ENCODE data around the gene SP9.
A peak's percentile ranks its signal among the peaks of the same experiment; 100 is the strongest.

Gene SP9

GRCh38 chr2:174333372-174334277, 1.1 kb upstream of the SP9 start:
- DNase-seq (ENCODE audit: low read depth in 1 of 2, low spot score in 1 of 2), result no peak

DNA sequence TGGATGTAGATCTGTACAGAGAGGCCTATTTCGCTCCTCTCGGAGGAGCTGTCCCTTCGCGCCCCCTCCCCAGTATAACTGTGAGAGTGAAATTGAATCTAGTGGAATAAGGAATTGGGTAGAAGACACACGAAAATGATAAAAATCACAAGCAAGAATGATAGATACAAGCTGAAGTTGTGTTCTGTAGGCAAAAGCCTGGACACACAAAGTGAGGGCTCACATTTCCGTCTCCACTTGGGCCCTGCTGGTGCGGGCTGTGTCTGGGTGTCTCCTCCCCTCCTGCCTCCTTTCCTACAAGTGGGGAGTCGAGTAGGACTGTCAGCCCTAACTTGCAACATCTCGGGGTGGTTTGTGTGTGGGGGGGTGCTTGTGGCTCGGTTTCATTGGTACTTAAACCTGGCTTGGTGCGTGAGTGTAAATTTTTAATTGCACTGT, 457 bp upstream of the SP9 start:
- DNase-seq (ENCODE audit: low read depth in 1 of 2, low spot score in 1 of 2), result no peak

- DNase-seq (ENCODE audit: low read depth in 1 of 2, low spot score in 1 of 2), result no peak
Observed at GRCh38 chr2:174335254-174335987, 667 bp downstream of the SP9 start.

GRCh38 chr2:174335988-174336500, 1.3 kb downstream of the SP9 start:
- no peak for DNase-seq (ENCODE audit: low read depth in 1 of 2, low spot score in 1 of 2)

DNA sequence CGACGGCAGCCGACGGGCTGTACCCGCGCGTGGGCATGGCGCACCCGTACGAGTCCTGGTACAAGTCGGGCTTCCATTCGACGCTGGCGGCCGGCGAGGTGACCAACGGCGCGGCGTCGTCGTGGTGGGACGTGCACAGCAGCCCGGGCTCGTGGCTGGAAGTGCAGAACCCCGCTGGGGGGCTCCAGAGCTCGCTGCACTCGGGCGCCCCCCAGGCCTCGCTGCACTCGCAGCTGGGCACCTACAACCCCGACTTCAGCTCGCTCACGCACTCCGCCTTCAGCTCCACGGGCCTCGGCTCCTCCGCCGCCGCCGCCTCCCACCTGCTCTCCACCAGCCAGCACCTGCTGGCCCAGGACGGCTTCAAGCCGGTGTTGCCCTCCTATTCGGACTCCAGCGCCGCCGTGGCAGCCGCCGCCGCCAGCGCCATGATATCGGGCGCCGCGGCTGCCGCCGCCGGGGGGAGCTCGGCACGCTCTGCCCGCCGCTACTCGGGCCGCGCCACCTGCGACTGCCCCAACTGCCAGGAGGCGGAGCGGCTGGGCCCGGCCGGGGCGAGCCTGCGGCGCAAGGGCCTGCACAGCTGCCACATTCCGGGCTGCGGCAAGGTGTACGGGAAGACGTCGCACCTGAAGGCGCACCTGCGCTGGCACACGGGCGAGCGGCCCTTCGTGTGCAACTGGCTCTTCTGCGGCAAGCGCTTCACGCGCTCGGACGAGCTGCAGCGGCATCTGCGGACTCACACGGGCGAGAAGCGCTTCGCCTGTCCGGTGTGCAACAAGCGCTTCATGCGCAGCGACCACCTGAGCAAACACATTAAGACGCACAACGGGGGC, 2.0 kb downstream of the SP9 start:
- DNase-seq (ENCODE audit: low read depth in 1 of 2, low spot score in 1 of 2), result no peak

DNA sequence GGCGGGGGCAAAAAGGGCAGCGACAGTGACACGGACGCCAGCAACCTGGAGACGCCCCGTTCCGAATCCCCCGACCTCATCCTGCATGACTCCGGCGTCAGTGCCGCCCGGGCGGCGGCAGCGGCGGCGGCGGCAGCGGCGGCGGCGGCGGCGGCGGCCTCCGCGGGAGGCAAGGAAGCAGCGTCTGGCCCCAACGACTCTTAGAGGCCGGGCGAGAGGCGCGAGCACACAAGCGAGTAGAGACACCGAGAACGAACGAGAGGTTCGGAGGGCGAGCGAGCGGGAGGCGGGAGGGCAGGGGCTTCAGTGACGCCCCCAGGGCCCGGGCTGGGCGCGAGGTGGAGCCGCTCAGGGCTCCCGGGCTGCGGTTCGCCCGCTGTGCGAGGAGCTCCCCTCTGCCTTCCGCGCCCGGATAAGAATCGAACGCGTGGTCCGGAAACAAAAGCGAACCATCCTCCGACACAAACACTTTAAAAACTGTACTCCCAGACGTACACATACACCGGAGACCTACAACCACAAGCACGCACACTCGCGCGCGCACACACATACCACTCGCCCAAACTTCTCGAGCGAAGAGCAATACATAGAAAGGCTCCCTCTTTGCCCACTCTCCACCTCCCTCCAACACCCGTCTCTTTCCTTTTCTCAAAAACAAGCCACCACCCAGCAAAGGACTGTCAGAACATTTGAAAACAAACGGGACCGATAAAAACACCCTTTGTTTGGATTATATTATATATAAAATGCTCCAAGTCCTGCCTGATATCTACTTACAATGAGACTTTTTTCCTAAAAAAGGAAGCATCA, 2.8 kb downstream of the SP9 start:
- no peak for DNase-seq (ENCODE audit: low read depth in 1 of 2, low spot score in 1 of 2)

DNA sequence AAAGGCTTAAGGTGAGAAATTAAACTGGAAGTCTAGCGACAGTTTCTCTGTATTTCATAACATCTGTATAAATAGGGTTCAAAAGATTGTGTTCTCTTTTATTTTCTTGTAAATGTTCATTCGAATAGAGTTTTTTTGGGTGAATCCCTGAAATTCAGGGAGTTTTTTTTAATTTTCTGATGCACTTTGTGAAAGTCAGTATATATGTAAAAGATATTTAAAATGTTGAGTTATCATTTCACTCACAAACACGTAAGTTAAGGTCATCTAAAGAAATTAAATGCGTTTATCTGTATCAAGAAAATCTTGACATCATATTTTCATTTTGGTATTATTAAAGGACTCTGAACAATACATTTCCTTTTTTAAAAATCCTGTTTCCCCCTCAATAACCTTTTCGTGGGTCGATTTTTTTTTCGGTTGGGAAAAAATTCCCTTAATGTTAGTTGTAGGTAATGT, 3.4 kb downstream of the SP9 start:
- no peak for DNase-seq (ENCODE audit: low read depth in 1 of 2, low spot score in 1 of 2)

GRCh38 chr2:174338671-174339560, 4.2 kb downstream of the SP9 start:
- DNase-seq (ENCODE audit: low read depth in 1 of 2, low spot score in 1 of 2), result no peak

GRCh38 chr2:174339561-174340399, 5.0 kb downstream of the SP9 start:
- no peak for DNase-seq (ENCODE audit: low read depth in 1 of 2, low spot score in 1 of 2)

DNA sequence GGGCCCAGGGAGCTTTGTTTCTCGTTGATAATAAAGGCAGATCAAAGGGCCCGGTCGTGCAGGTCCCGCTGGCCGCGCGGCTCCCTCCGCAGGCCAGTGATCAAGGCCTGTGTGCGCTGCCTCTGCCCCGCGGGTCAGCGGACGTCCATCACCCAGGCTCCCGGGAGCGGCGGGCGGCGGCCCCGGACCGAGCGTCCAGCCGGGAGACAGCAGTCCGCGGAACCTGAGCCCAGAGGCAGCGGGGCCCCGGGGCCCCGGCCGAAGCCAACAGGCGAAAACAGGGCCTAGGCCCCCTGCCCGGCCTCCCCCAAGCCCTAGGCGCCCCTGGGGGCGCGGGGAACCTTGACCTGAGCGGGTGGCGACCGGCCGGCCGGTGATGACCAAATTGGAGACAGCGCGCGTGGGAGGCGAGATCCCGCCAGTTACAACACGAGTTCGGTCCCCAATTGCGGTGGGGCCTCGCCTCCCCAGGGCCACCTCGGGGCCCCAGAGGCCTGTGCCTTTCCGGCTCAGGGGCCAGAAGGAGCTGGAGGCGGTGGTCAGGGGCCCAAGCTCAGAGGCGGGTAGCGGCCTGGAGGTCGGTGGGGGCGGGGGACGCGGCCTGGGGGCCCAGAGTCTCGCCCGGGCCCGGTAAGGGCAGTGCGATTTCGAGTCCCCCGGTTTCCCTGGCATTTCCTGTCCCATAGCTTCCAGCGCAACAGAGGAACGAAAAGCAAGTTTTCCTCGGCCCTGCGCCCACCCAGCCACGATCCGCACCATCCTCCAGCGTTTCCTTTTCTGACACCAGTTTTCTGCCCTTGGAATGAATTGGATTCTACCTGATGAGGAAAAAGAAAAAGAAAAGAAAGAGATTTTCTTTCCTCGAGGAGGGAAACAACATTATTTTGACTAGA, 5.9 kb downstream of the SP9 start:
- no peak for DNase-seq (ENCODE audit: low read depth in 1 of 2, low spot score in 1 of 2)

DNA sequence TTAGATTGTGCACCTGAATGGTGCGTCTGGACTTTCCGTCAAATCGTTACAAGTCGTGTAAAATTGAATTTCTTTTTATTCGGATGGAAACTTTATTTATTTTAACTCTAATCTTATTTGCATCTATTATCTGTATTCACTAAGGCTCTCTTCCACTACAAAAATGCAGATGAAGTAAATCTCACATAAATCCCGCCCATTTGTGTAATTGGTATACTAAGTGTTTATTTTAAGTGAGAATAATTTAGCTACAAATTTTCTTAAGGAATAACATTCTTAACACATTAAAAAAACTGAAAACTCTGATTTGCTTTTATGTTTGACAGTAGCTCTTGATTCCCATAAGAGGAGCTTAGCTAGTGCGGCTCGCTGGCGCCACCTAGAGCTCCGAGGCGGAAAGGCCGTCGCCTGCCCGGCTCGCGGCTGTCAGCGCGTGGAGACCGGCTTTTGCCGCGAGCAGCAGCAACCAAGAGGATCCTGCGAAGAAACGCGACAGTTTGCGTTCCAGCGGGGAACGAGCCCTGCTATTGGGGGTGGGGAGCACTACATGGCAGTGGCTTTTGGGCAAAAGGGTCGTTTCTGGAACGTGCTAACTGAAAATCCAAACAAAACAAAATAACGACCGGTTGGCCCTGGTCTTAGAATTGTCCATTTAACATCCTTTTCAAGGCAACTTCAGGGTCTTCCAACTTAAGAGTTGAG, 6.7 kb downstream of the SP9 start:
- DNase-seq (ENCODE audit: low read depth in 1 of 2, low spot score in 1 of 2), result peak; percentile 78 to 81

DNA sequence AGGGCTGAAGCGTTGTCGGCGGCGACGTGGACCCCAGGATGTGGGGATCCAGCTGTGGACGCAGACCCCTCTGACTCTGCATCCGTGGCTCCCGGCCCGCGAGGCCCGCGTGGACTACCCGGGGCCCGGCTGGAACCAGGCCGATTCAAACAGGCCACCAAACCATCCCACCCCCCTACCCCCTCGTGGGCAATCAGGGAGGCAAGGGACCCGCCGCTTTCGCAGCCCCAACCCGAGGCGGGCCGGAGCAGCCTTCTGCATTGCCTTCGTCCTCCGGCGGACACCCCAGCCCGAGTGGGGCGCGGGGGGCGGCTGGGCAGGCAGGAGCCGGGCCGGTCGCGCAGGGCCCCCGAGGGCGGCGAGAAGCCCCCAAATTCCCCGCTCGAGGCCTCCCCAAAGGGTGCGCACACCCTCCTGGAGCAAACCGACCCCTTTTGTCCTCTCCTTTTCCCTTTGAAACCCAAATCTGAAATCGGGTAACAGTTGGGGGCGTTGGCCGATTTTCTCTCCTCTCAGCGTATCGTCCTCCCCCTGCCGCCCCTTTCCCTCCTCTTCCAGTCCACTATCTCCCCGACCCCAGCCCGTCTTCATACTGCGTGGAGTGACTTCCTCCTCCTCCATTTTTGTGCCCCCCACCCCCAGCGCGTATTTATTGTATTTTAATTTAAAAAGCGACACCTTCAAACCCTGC, 7.4 kb downstream of the SP9 start:
- DNase-seq (ENCODE audit: low read depth in 1 of 2, low spot score in 1 of 2), result no peak

- DNase-seq (ENCODE audit: low read depth in 1 of 2, low spot score in 1 of 2), result no peak
Observed at GRCh38 chr2:174342686-174343342, 8.1 kb downstream of the SP9 start.

GRCh38 chr2:174343343-174343622, 8.5 kb downstream of the SP9 start:
- DNase-seq (ENCODE audit: low read depth in 1 of 2, low spot score in 1 of 2), result no peak

DNA sequence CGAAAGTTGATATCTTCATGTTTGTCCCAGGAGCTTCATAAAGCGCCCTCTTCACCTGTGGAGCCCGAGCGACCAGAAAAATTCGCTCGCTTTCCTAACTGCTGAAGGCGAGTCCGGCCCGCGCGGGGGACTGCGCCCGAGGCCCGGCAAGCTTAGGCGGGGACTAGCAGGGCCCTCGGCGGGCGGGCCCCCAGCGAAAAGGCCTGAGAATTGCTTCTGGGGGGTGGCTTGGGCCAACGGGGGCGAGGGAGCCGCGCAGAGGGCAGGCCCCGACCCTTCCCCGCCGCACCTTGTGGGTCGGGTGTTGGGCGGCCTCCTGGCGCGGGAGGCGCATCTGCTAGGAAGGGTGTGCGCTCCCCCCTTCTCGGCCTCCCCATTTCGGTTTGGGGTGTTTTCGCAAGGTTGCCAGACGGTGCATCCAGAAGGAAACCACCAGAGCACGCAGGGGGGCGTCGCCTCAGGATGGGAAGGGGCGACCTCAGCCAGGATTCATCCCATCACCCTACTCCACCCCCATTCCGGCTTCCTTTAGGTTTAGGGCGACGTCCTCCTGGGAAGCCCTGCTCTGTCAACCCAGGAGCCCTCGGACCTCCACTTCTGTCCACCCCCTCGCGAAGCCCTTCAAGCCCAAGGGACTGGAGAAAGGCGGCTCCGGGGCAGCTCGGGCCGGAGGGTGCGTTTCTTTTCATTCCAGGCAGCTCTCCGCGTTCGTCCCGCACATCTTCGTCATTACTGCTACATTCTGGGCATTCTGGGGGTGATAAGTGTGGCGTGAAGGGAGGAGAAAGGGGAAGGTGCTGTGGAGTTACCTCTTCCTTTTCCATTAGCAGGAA, 9.1 kb downstream of the SP9 start:
- DNase-seq (ENCODE audit: low read depth in 1 of 2, low spot score in 1 of 2), result no peak

Data from activated T-helper 1 cell treated with anti-CD3 and anti-CD28 coated beads, Interleukin-2, amount 50 U/mL, for 16 hours (primary cell).